Neural cell (in vitro differentiated cells): Measurements from ENCODE around the gene MRC2. TPM values are rescaled to one million over a fixed set of nuclear protein-coding genes. Genes with fewer than 3 reads are reported as not detected.

Experiments
- H2AFZ ChIP-seq: fragments of 200-600, 300-800 bp; sonication (generic), shearing (Covaris generic); 2 replicates; pipeline ENCODE4 v1.6.0; 2014; ENCODE audit warnings: low read depth, mild to moderate bottlenecking, antibody characterized with exemption, low read length, moderate library complexity
- H3F3A ChIP-seq: fragments of 200-600 bp; shearing (Covaris generic); 2 replicates; pipeline ENCODE4 v1.6.1; 2016; ENCODE audit warnings: mild to moderate bottlenecking, moderate library complexity, mixed read lengths, antibody characterized with exemption, low read length; ENCODE audit not compliant: insufficient read depth, poor library complexity, severe bottlenecking
- H3K27ac ChIP-seq: fragments of 200-600, 300-800 bp; sonication (generic), shearing (Covaris generic); 2 replicates; pipeline ENCODE4 v1.5.1; 2014; ENCODE audit warnings: mild to moderate bottlenecking, low read length, moderate library complexity
- H3K27me3 ChIP-seq: fragments of 300-800, 200-600 bp; sonication (generic), shearing (Covaris generic); 2 replicates; pipeline ENCODE4 v1.6.0; 2014; ENCODE audit warnings: mild to moderate bottlenecking, low read depth, low read length, moderate library complexity; ENCODE audit not compliant: insufficient read depth
- H3K36me3 ChIP-seq: fragments of 300-800, 200-600 bp; sonication (generic), shearing (Covaris generic); 2 replicates; pipeline ENCODE4 v1.5.1; 2014; ENCODE audit warnings: mild to moderate bottlenecking, antibody characterized with exemption, low read length, moderate library complexity; ENCODE audit not compliant: insufficient read depth
- H3K4me2 ChIP-seq: fragments of 300-800, 200-600 bp; sonication (generic), shearing (Covaris generic); 2 replicates; pipeline ENCODE4 v1.6.0; 2014; ENCODE audit warnings: mild to moderate bottlenecking, low read length
- H3K4me3 ChIP-seq: fragments of 300-800, 200-600 bp; sonication (generic), shearing (Covaris generic); 2 replicates; pipeline ENCODE4 v1.5.1; 2014; ENCODE audit warnings: mild to moderate bottlenecking, low read length, moderate library complexity
- H3K79me2 ChIP-seq: fragments of 200-600 bp; shearing (Covaris generic); replicated peaks from 2 replicates; pipeline ENCODE4 v1.6.0; 2014; ENCODE audit warnings: mild to moderate bottlenecking, low read length, moderate library complexity; ENCODE audit not compliant: insufficient read depth
- H3K9ac ChIP-seq: fragments of 300-800, 200-600 bp; sonication (generic), shearing (Covaris generic); 2 replicates; pipeline ENCODE4 v1.6.1; 2016; ENCODE audit warnings: mild to moderate bottlenecking, low read length, mixed read lengths
- H3K9me2 ChIP-seq: fragments of 200-600 bp; shearing (Covaris generic); 2 replicates; pipeline ENCODE4 v1.6.1; 2016; ENCODE audit warnings: mild to moderate bottlenecking, low read length, mixed read lengths; ENCODE audit not compliant: insufficient read depth
- H3K9me3 ChIP-seq: fragments of 200-600, 300-800 bp; sonication (generic), shearing (Covaris generic); 2 replicates; pipeline ENCODE4 v1.6.1; 2016; ENCODE audit warnings: mild to moderate bottlenecking, mixed run types, low read length, moderate library complexity, mixed read lengths
- H4K20me1 ChIP-seq: fragments of 200-600 bp; shearing (Covaris generic); 2 replicates; pipeline ENCODE4 v1.6.1; 2016; ENCODE audit warnings: mild to moderate bottlenecking, mixed run types; ENCODE audit not compliant: insufficient read depth
- EP300 ChIP-seq: fragments of 450-650 bp; conservative IDR thresholded peaks from 2 replicates; pipeline ENCODE4 v1.6.1; 2014; ENCODE audit warnings: antibody characterized with exemption, mild to moderate bottlenecking, moderate library complexity; ENCODE audit not compliant: poor library complexity, severe bottlenecking
- EZH2 ChIP-seq: fragments of 200-600, 300-800 bp; shearing (Covaris generic), sonication (generic); IDR thresholded peaks from 2 replicates; pipeline ENCODE4 v1.6.1; 2014; ENCODE audit warnings: antibody characterized with exemption, low read length, borderline replicate concordance, mild to moderate bottlenecking; ENCODE audit not compliant: insufficient read depth, poor library complexity, severe bottlenecking
- MXI1 ChIP-seq: fragments of 450-650 bp; conservative IDR thresholded peaks from 2 replicates; pipeline ENCODE4 v1.6.1; 2014; ENCODE audit warnings: antibody characterized with exemption, mild to moderate bottlenecking; ENCODE audit not compliant: poor library complexity, severe bottlenecking
- POLR2AphosphoS5 ChIP-seq: IDR thresholded peaks from 2 replicates; pipeline ENCODE4 v1.6.1; 2012
- RAD21 ChIP-seq: fragments of 450-650 bp; conservative IDR thresholded peaks from 2 replicates; pipeline ENCODE4 v1.6.1; 2014; ENCODE audit warnings: antibody characterized with exemption, mild to moderate bottlenecking, moderate library complexity
- SMC3 ChIP-seq: fragments of 450-650 bp; conservative IDR thresholded peaks from 2 replicates; pipeline ENCODE4 v1.6.1; 2014; ENCODE audit warnings: antibody characterized with exemption, mild to moderate bottlenecking, moderate library complexity; ENCODE audit not compliant: poor library complexity
- TAF1 ChIP-seq: IDR thresholded peaks from 2 replicates; pipeline ENCODE4 v1.6.1; 2012; ENCODE audit warnings: low read depth
- polyA plus RNA-seq: library from polyadenylated mRNA; depleted of rRNA; stranded (reverse); fragments of >200 nt; gene quantifications from 2 replicates; pipeline ENCODE4 v1.2.3, GENCODE V29; 2014
- TF ChIP-seq, protein P1 (sequence below): IDR thresholded peaks from 2 replicates; pipeline ENCODE4 v1.6.1; 2012; ENCODE audit warnings: borderline replicate concordance
- TF ChIP-seq, protein P2 (sequence below): fragments of 450-650 bp; IDR thresholded peaks from 2 replicates; pipeline ENCODE4 v1.5.1; 2014; ENCODE audit warnings: antibody characterized with exemption, mild to moderate bottlenecking, moderate library complexity; ENCODE audit not compliant: poor library complexity, severe bottlenecking

Gene MRC2
- polyA plus RNA-seq, 1 donor from 2014 or later = 0.36 TPM

DNA sequence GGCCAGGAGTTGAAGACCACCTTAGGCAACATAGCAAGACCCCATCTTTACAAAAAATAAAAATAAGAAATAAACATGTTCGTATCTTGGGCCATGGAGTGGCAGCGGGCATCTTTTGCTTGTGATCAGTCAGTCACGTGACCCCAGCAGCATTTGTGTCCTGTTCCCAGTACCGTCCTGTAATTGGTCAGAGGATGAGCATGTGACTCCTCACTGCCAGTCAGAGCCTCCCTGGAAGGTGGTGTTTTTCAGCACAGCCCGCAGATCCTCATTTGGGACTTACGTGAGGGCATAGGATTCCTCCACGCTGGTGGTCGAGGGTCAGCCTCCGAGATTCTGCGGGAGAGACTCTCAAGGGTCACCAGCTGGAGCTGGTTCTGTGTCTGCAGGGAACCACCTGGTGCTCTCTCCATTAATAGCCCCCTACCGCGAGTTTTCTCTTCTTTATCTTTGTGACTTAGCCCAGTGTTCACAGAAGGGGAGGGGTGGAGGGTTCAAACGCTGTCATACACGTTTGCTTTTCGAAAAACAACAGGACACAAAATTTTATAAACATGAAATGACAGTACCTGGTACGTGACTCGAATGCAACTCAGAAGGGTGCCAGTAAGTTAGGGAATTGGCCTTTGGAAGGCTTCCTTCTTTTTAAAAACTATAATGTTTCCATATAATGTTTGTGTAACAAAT lies 17.2 kb downstream of the MRC2 start:
- no peak for TF ChIP-seq POLR2AphosphoS5
- no peak for TF ChIP-seq EP300
- Histone ChIP-seq H3K27me3 (no peaks in the 10 kb centered on the region), H3K4me3 (no peak overlapping the region), H4K20me1 (no peaks in the 10 kb centered on the region), H3K79me2 (no peaks in the 10 kb centered on the region), H3K9me3 (no peaks in the 10 kb centered on the region), H3K9me2 (no peaks in the 10 kb centered on the region), H3F3A (no peaks in the 10 kb centered on the region), H3K36me3 (no peaks in the 10 kb centered on the region), H3K4me2 (no peak overlapping the region), H3K9ac (no peak overlapping the region), H3K27ac (no peak overlapping the region), H2AFZ (no peak overlapping the region)

DNA sequence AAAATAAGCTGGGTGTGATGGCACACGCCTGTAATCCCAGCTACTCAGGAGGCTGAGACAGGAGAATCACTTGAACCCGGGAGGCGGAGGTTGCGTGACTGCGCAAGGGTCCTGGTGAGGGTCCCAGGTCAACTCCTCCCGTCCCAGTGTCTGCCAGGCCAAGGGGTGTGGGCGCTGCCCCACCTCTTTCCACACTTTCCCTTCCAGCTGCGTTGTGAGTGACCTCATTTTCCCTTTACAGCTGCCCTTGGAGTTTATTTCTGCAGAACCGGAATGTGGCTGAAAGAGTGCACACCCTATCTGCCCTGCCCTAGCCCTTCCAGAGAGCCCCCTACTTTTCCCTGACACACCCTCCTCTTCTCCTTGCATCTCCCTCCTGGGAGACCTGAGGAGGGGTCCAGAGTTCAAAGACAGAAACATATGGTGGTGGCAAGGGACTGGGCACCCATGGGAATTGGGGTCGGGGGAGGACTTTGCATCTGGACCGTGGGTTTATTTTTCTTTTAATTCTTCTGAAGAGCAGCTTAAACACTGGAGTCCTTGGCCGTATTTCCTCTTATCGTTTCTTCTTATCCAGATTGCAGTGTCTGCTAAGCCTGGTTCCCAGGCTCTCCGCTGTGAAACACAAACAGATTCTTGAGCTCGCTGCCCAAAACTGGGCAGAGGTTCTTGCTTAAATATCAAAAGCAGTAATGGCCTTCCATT lies 20.9 kb downstream of the MRC2 start:
- H4K20me1 ChIP-seq = no peaks in the 10 kb centered on the region

DNA sequence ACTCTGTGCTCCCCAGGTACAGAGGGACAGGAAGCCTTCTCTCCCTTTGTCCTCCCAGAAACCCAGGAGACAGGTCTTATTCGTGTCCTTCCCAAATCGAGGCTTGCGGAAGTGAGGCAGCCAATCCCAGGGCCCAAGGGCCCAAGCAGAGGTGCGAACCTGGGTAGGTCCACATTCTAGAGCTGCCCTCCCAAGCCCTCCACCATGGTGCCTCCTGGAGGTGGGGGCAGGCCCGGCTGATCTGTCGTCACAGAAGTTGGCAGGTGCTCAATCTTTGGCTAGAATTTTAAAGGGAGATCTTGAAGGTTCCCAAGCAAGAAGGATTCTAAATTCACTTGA lies 21.5 kb downstream of the MRC2 start:
- Histone ChIP-seq H3K4me2 (no peak overlapping the region), H3K27me3 (no peaks in the 10 kb centered on the region), H3K36me3 (no peaks in the 10 kb centered on the region), H4K20me1 (no peaks in the 10 kb centered on the region), H2AFZ (no peak overlapping the region), H3F3A (no peaks in the 10 kb centered on the region), H3K9me2 (no peaks in the 10 kb centered on the region), H3K27ac (no peak overlapping the region), H3K9ac (no peak overlapping the region), H3K9me3 (no peaks in the 10 kb centered on the region), H3K79me2 (no peaks in the 10 kb centered on the region), H3K4me3 (no peak overlapping the region)
- no peak for TF ChIP-seq EZH2
- no peak for TF ChIP-seq EP300
- TF ChIP-seq SMC3 = no peak
- TF ChIP-seq, protein P1, sequence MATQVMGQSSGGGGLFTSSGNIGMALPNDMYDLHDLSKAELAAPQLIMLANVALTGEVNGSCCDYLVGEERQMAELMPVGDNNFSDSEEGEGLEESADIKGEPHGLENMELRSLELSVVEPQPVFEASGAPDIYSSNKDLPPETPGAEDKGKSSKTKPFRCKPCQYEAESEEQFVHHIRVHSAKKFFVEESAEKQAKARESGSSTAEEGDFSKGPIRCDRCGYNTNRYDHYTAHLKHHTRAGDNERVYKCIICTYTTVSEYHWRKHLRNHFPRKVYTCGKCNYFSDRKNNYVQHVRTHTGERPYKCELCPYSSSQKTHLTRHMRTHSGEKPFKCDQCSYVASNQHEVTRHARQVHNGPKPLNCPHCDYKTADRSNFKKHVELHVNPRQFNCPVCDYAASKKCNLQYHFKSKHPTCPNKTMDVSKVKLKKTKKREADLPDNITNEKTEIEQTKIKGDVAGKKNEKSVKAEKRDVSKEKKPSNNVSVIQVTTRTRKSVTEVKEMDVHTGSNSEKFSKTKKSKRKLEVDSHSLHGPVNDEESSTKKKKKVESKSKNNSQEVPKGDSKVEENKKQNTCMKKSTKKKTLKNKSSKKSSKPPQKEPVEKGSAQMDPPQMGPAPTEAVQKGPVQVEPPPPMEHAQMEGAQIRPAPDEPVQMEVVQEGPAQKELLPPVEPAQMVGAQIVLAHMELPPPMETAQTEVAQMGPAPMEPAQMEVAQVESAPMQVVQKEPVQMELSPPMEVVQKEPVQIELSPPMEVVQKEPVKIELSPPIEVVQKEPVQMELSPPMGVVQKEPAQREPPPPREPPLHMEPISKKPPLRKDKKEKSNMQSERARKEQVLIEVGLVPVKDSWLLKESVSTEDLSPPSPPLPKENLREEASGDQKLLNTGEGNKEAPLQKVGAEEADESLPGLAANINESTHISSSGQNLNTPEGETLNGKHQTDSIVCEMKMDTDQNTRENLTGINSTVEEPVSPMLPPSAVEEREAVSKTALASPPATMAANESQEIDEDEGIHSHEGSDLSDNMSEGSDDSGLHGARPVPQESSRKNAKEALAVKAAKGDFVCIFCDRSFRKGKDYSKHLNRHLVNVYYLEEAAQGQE = no peak
- TF ChIP-seq MXI1 = no peak
- TF ChIP-seq TAF1 = no peak
- no peak for TF ChIP-seq RAD21
- TF ChIP-seq, protein P2, sequence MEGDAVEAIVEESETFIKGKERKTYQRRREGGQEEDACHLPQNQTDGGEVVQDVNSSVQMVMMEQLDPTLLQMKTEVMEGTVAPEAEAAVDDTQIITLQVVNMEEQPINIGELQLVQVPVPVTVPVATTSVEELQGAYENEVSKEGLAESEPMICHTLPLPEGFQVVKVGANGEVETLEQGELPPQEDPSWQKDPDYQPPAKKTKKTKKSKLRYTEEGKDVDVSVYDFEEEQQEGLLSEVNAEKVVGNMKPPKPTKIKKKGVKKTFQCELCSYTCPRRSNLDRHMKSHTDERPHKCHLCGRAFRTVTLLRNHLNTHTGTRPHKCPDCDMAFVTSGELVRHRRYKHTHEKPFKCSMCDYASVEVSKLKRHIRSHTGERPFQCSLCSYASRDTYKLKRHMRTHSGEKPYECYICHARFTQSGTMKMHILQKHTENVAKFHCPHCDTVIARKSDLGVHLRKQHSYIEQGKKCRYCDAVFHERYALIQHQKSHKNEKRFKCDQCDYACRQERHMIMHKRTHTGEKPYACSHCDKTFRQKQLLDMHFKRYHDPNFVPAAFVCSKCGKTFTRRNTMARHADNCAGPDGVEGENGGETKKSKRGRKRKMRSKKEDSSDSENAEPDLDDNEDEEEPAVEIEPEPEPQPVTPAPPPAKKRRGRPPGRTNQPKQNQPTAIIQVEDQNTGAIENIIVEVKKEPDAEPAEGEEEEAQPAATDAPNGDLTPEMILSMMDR = no peak
- no peak for TF ChIP-seq POLR2AphosphoS5

More for the DNA sequence above, 20.9 kb downstream of the MRC2 start:
- no peak overlapping the region for H3K4me2 ChIP-seq
- no peak for TF ChIP-seq EP300
- no peak for TF ChIP-seq RAD21
- no peaks in the 10 kb centered on the region for H3K9me3 ChIP-seq
- no peaks in the 10 kb centered on the region for H3K27me3 ChIP-seq
- no peak overlapping the region for H3K4me3 ChIP-seq
- no peak overlapping the region for H2AFZ ChIP-seq
- no peaks in the 10 kb centered on the region for H3K79me2 ChIP-seq
- H3F3A ChIP-seq = no peaks in the 10 kb centered on the region
- no peak overlapping the region for H3K27ac ChIP-seq
- H3K36me3 ChIP-seq = no peaks in the 10 kb centered on the region
- H3K9ac ChIP-seq = no peak overlapping the region
- no peaks in the 10 kb centered on the region for H3K9me2 ChIP-seq
